Measurements from ENCODE around the gene POLA1. TPM values are rescaled to one million over a fixed set of nuclear protein-coding genes. Genes with fewer than 3 reads are reported as not detected.

The POLA1 gene
- total RNA-seq, 1 donor from 2014 or later, result 18.7 TPM

GRCh38 chrX:24696294-24696693 lies 2.6 kb downstream of the POLA1 start:
- Mint-ChIP-seq H3K9me3 (no peaks in the 10 kb centered on the region), H3K27me3 (no peaks in the 10 kb centered on the region), H3K36me3 (ENCODE audit: low read depth) (peaks cover 11% of the 10 kb centered on the region), H3K4me1 (peaks cover 9% of the 10 kb centered on the region), H3K27ac (no peak overlapping the region), H3K4me3 (no peak overlapping the region)
- intact Hi-C loops (cut with micrococcal nuclease), result no loop called here
- DNase-seq, result no peak
- no peak for TF ChIP-seq CTCF (IDR thresholded peaks at IDR 0.05)
- no peak for ATAC-seq (ENCODE audit: low read depth)
- POLR2A ChIA-PET, result no interaction called here
- CTCF ChIA-PET, result no interaction called here

- Mint-ChIP-seq H3K27me3 (no peaks in the 10 kb centered on the region), H3K36me3 (ENCODE audit: low read depth) (peaks cover 43% of the 10 kb centered on the region)
Observed at GRCh38 chrX:24702362-24703184, 8.9 kb downstream of the POLA1 start.

GRCh38 chrX:24703185-24703494 lies 9.4 kb downstream of the POLA1 start:
- ATAC-seq (ENCODE audit: low read depth), result no peak
- intact Hi-C loops (cut with micrococcal nuclease), result no loop called here
- Mint-ChIP-seq H3K4me1 (no peaks in the 10 kb centered on the region), H3K27ac (no peak overlapping the region), H3K36me3 (ENCODE audit: low read depth) (peaks cover 48% of the 10 kb centered on the region), H3K9me3 (no peaks in the 10 kb centered on the region), H3K27me3 (no peaks in the 10 kb centered on the region), H3K4me3 (no peak overlapping the region)
- no peak for DNase-seq
- ChIA-PET POLR2A (no interaction called here), CTCF (no interaction called here)
- TF ChIP-seq CTCF (IDR thresholded peaks at IDR 0.05), result no peak

More at GRCh38 chrX:24702362-24703184, 8.9 kb downstream of the POLA1 start:
- ATAC-seq (ENCODE audit: low read depth) (no peak), DNase-seq (no peak)
- no peaks in the 10 kb centered on the region for H3K9me3 Mint-ChIP-seq
- H3K4me1 Mint-ChIP-seq, result no peaks in the 10 kb centered on the region
- H3K27ac Mint-ChIP-seq, result no peak overlapping the region
- POLR2A ChIA-PET, result no interaction called here
- intact Hi-C loops (cut with micrococcal nuclease), result no loop called here
- TF ChIP-seq CTCF (IDR thresholded peaks at IDR 0.05), result no peak
- CTCF ChIA-PET, result interaction anchor here (0.5 kb wide), 1 partner anchor 26 kb away, joined by 3 read pairs; no protein-coding TSS in a partner anchor
- no peak overlapping the region for H3K4me3 Mint-ChIP-seq

GRCh38 chrX:24718771-24719170 lies 25.1 kb downstream of the POLA1 start:
- ATAC-seq (ENCODE audit: low read depth) (no peak), DNase-seq (no peak)
- no peak for TF ChIP-seq CTCF (IDR thresholded peaks at IDR 0.05)
- peaks cover 71% of the 10 kb centered on the region for H3K36me3 Mint-ChIP-seq (ENCODE audit: low read depth)
- intact Hi-C loops (cut with micrococcal nuclease), result no loop called here
- no peak overlapping the region for H3K4me3 Mint-ChIP-seq
- H3K9me3 Mint-ChIP-seq, result no peaks in the 10 kb centered on the region
- CTCF ChIA-PET, result no interaction called here
- peaks cover 3% of the 10 kb centered on the region for H3K4me1 Mint-ChIP-seq
- H3K27ac Mint-ChIP-seq, result no peak overlapping the region
- POLR2A ChIA-PET, result no interaction called here
- no peaks in the 10 kb centered on the region for H3K27me3 Mint-ChIP-seq

GRCh38 chrX:24720036-24720435 lies 26.3 kb downstream of the POLA1 start:
- DNase-seq (no peak), ATAC-seq (ENCODE audit: low read depth) (no peak)
- ChIA-PET CTCF (no interaction called here), POLR2A (no interaction called here)
- H3K27ac Mint-ChIP-seq, result no peak overlapping the region
- H3K27me3 Mint-ChIP-seq, result no peaks in the 10 kb centered on the region
- peaks cover 70% of the 10 kb centered on the region for H3K36me3 Mint-ChIP-seq (ENCODE audit: low read depth)
- TF ChIP-seq CTCF (IDR thresholded peaks at IDR 0.05), result no peak
- H3K4me1 Mint-ChIP-seq, result peaks cover 3% of the 10 kb centered on the region
- no peak overlapping the region for H3K4me3 Mint-ChIP-seq
- H3K9me3 Mint-ChIP-seq, result no peaks in the 10 kb centered on the region
- intact Hi-C loops (cut with micrococcal nuclease), result no loop called here
